CD4-positive, alpha-beta T cell treated with Interleukin-15 for 4 hours (primary cell): ENCODE results near the gene IPO13.

Experiments used
- DNase-seq: peaks from one replicate; pipeline ENCODE4 v3.0.0-alpha.2; 2020; ENCODE audit warnings: low spot score

IPO13 gene

DNA sequence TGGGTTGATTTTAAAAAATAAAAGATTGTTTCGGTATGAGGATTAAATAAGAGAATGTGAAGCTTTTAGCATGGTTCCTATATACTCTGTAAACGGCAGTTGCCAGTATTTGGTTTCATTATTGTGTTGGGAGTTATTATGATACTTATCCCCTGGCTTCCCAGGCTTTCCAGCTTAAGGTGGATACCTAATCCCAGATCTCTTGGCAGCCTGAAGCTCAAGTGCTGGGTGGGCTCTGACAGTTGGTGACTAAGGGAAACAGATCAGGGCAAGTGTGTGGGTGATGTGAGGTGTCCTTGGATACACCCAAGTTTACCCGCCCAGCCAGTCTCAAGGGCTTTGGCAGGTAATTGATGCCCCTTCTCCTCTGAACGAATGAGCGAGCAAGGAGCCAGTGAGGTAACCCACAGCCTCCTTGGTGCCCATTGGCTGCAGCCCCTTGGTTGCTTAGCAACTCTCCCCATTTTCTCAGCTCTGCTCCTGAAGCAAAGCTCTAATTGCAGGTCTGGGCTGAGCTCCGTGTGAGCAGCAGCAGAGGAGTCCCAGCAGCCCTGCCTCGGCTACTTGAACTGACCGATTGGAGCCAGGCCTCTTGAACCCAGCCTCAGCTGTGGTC lies 6.1 kb downstream of the IPO13 start:
- no peak for DNase-seq

GRCh38 chr1:43953361-43953760 lies 6.6 kb downstream of the IPO13 start:
- no peak for DNase-seq

- DNase-seq = no peak
Measured at GRCh38 chr1:43954036-43954435, 7.3 kb downstream of the IPO13 start.

DNA sequence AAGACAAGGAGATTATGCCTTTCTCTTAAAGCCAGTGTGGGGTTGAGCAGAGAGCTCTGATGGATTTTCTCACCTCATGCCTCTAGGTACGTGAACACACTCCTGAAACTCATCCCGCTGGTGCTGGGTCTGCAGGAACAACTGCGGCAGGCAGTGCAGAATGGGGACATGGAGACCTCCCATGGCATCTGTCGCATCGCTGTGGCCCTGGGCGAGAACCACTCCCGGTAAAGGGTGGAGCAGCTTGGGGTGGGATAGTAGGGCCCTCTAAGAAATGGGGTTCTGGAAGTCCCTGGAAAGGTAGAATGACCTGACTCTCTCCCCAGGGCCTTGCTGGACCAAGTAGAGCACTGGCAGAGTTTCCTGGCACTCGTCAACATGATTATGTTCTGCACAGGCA lies 9.5 kb downstream of the IPO13 start:
- DNase-seq = no peak

DNA sequence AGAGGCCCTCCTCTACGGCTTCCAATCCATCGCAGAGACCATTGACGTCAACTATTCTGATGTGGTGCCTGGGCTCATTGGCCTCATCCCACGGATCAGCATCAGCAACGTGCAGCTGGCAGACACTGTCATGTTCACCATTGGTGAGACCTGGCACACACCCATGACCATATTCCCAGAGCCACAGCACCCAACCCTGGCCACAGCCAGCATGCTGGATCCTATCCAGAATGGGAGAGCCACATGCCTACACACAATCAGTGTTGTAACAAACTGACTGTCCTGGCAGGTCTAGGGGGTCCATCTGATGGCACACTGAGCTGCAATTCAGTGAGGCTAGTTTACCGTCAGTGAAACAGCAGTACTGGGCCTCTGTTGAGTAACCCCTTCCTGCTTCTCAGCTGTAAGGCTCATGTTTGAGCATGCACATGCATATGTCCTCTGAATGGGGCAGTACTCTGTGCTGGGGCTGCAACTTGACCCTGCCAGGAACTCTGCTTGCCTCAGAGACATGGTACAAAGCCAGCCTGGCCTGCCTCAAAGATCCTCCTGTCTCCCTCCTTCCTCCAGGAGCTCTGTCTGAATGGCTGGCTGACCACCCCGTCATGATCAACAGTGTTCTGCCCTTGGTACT lies 10.8 kb downstream of the IPO13 start:
- DNase-seq = no peak

DNA sequence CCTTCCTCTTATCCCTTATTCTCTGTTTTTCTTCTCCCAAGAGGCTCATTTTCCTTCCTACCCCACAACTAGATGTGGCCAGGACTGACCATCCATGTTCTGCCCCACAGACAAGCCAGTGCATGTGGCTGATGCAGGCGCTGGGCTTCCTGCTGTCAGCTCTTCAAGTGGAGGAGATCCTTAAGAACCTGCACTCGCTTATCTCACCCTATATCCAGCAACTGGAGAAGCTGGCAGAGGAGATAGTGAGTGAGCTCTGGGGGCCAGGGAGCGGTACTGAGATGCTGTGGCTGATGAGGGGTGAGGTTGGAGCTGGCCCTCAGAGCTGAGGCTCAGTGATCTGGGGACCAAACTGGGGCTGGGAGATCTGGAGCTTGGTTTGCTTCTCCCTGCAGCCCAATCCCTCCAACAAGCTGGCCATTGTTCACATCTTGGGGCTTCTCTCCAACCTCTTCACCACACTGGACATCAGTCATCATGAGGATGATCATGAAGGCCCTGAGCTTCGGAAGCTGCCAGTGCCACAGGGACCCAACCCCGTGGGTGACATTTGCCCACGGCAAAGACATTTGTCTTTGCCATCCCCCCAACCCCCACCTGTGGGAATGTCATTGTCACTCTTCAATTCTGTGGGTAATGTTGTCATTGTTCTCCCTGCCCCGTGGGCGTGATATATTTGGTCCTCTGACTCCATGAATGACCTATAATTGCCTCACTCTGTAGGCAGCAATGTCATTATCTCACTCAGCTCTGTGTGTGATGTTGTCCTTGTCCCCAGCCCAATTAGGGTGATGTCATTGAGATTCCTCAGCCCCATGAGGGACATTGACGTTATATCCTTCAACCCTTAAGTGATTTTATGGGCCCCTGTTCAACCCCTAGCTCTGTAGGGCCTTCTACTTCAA lies 11.9 kb downstream of the IPO13 start:
- no peak for DNase-seq

GRCh38 chr1:43960798-43961197 lies 14.0 kb downstream of the IPO13 start:
- no peak for DNase-seq

DNA sequence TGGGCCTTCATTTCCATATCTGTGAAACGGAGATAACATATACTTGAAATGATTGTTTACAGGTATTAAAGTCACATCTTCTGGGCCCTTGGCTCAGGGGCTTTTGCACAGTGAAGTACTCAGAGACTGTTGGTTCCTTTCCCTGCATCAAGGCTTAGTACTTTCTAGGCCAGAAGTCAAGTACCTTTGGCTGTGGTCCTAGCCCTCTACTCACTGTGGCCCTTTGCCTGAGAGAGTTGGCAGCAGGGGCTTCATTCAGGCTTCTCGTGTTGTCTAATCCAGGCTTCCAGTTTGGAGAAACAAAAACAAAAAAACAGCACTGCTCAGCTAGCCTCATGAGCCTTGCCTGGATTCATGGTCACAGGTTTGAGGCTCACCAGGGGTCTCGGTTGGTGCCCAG lies 14.9 kb downstream of the IPO13 start:
- DNase-seq = no peak

DNA sequence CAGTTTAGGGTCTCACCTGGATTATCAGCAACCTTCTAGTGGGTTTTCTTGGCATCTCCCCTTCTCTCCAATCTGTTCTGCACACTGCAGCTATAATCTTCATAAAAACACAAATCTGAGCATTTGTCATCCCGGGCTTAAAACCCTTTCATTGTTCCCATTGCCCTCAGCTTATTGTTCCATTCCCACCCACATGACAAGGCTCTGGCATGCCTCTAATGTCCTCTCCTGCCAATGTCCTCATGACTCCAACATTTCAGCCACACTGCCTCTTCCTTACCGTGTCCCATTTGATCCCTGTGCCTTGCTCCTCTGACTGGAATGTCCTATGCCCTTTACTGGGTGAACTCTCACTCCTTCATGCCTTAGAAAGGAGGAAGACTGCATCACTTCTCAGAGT lies 15.6 kb downstream of the IPO13 start:
- no peak for DNase-seq

GRCh38 chr1:43963006-43963405 lies 16.3 kb downstream of the IPO13 start:
- DNase-seq = no peak

DNA sequence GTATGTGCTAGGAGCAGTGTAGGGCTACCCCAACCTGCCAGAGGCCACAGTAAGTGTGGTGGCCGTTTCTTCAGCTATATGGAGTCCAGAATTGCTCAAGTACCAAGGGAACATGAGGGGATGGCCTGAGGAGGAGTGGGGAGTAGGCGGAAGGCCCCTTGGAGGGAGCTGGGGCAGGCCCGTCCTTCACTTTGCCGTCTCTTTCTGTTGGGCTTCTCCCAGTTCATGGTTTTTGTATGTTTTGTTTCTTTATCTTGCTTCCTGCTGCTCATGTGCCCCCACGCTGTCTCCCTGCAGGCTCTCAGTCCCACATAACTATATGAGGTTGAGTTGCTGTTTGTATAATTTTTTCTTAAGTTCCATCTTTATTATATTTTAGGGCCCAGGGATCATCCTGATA lies 17.1 kb downstream of the IPO13 start:
- no peak for DNase-seq

DNA sequence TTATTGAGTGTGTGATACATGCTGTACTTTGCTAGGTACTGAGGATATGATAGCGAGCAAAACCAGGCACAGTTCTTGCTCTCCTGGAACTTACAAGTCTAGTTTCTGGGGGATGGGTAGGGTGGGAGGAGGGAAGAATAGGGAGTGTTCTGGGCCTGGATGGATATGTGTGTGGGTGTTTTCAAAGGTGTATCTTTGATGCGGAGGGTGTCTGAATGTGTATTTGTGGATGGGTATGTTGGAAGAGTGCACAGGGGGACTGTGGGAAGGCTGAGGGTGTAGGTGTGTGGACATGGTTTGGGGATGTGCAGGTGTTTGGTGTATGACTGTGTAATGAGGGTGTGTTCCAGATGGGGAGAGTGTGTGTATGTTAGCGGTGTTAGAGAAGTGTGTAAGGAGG lies 18.6 kb downstream of the IPO13 start:
- no peak for DNase-seq

GRCh38 chr1:43968348-43968948 lies 21.7 kb downstream of the IPO13 start:
- DNase-seq = no peak

GRCh38 chr1:43969416-43969745 lies 22.6 kb downstream of the IPO13 start:
- no peak for DNase-seq

GRCh38 chr1:43969746-43970466 lies 23.2 kb downstream of the IPO13 start, which contains the start of gene DPH2:
Gene DPH2, plus strand, starts transcription at chr1:43970010. Its CDS starts 166 bp downstream, at chr1:43970176.
- DNase-seq = peak; percentile 94

DNA sequence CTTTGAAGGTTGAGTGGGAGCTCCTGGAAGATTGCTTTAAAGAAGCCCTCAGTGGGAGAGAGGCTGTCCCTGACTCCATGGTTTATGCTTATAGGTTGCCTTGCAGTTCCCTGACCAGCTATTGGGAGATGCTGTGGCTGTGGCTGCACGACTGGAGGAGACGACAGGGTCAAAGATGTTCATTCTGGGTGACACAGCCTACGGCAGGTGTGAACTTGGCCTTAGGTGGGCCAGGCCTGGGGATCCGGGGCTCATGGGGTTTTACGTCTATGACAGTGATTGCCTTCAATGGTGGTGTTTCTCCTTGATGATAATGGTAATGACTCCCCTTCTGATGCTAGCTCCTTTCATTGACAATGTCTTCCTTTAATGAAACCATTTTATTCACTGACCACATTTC lies 23.8 kb downstream of the IPO13 start:
- DNase-seq = no peak

- no peak for DNase-seq
Measured at GRCh38 chr1:43970911-43971310, 24.2 kb downstream of the IPO13 start.

DNA sequence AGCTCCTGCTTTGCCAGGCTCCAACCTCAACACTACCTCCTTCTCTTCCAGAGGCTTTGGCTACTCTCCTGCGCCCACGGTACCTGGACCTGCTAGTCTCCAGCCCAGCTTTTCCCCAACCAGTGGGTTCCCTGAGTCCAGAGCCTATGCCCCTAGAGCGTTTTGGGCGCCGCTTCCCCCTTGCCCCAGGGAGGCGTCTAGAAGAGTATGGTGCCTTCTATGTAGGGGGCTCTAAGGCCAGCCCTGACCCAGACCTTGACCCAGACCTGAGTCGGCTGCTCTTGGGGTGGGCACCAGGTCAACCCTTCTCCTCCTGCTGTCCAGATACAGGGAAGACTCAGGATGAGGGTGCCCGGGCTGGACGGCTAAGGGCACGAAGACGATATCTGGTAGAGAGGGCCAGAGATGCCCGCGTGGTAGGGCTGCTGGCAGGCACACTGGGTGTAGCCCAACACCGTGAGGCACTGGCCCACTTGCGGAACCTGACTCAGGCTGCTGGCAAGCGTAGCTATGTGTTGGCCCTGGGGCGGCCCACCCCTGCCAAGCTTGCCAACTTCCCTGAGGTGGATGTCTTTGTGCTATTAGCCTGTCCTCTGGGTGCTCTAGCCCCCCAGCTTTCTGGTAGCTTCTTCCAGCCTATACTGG lies 24.7 kb downstream of the IPO13 start:
- DNase-seq = no peak

DNA sequence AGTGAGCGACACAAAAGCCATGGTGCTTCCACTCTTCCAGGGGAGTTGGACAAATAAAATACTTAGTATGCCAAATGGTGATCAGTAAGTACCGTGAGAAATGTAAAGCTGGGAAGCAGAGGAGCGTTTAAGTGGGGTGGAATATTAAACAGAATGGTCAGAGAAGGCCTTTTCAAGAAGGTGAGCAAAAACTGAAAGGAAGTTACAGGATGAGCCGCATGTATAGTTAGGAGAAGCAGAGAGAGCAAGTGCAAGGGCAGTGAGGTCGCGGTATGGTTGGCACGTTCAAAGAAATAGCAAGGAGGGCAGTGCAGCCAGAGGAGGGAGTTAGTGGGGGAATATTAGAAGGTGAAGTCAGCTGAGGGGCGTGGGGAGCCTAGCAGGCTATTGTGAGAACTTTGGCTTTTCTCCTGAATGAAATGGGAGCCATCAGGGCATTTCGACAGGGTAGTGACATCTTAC lies 27.3 kb downstream of the IPO13 start:
- no peak for DNase-seq

- DNase-seq = peak; percentile 89
Measured at GRCh38 chr1:43974443-43975248, 27.9 kb downstream of the IPO13 start, which contains the start of gene ATP6V0B. Gene ATP6V0B, plus strand, starts transcription at chr1:43974960. Its CDS starts 81 bp downstream, at chr1:43975041.
